WTC11 (cell line): ENCODE measurements around the gene SLC25A6. TPM values are rescaled to one million over a fixed set of nuclear protein-coding genes. Genes with fewer than 3 reads are reported as not detected.

Experiments used
- ATAC-seq: fragments of 200-7000 bp; cut with Tn5 transposase; 2 replicates; pipeline ENCODE4 v1.10.0; 2021; ENCODE audit warnings: mild to moderate bottlenecking, moderate library complexity
- CTCF ChIA-PET: fragments of 300-600 bp; sonication (Branson Sonifier 250); formaldehyde crosslinking; loops from one replicate; lab custom pipeline; 2021; ENCODE audit warnings: antibody characterized with exemption; lab: Charles Lee
- POLR2A ChIA-PET: fragments of 350-600 bp; sonication (Branson Sonifier 250); formaldehyde crosslinking; loops from one replicate; lab custom pipeline; 2021; ENCODE audit warnings: antibody characterized with exemption; lab: Charles Lee
- DNase-seq: peaks from one replicate; pipeline ENCODE4 v3.0.0; 2021; ENCODE audit warnings: low spot score
- H3K27ac Mint-ChIP-seq: 2 replicates; pipeline ENCODE4 v1.8.0; 2021; ENCODE audit warnings: mixed read lengths
- H3K27me3 Mint-ChIP-seq: 2 replicates; pipeline ENCODE4 v1.8.0; 2021; ENCODE audit warnings: low read depth, mild to moderate bottlenecking, moderate library complexity, mixed read lengths
- H3K36me3 Mint-ChIP-seq: 2 replicates; pipeline ENCODE4 v1.8.0; 2021; ENCODE audit warnings: mixed read lengths
- H3K4me1 Mint-ChIP-seq: 2 replicates; pipeline ENCODE4 v1.8.0; 2022; ENCODE audit warnings: mixed read lengths
- H3K4me3 Mint-ChIP-seq: 2 replicates; pipeline ENCODE4 v1.8.0; 2021; ENCODE audit warnings: mild to moderate bottlenecking, moderate library complexity, mixed read lengths
- H3K9me3 Mint-ChIP-seq: 2 replicates; pipeline ENCODE4 v1.8.0; 2021; ENCODE audit warnings: mixed read lengths
- EMX1 ChIP-seq: fragments of 250-450 bp; sonication (Bioruptor Pico); IDR thresholded peaks from 2 replicates; pipeline ENCODE4 v1.8.0; 2021; ENCODE audit warnings: mild to moderate bottlenecking
- HMGA2 ChIP-seq: fragments of 250-450 bp; sonication (Bioruptor Pico); IDR thresholded peaks from 2 replicates; pipeline ENCODE4 v1.4.0; 2021; ENCODE audit warnings: mild to moderate bottlenecking, moderate library complexity
- IRF2 ChIP-seq: sonication (generic); formaldehyde crosslinking; IDR thresholded peaks from 2 replicates; pipeline ENCODE4 v1.8.0; 2022; ENCODE audit warnings: low read depth, missing genetic modification reagents, borderline replicate concordance
- JAZF1 ChIP-seq: fragments of 250-450 bp; sonication (Bioruptor Pico); IDR thresholded peaks from 2 replicates; pipeline ENCODE4 v1.9.0; 2021; ENCODE audit warnings: moderate library complexity, mild to moderate bottlenecking, inconsistent platforms
- JUN ChIP-seq: sonication (generic); formaldehyde crosslinking; IDR thresholded peaks from 2 replicates; pipeline ENCODE4 v1.8.0; 2023; ENCODE audit warnings: mild to moderate bottlenecking, missing genetic modification reagents
- RORB ChIP-seq: fragments of 250-450 bp; sonication (Bioruptor Pico); IDR thresholded peaks from 2 replicates; pipeline ENCODE4 v1.9.0; 2021; ENCODE audit warnings: mild to moderate bottlenecking
- SMAD3 ChIP-seq: sonication (generic); formaldehyde crosslinking; IDR thresholded peaks from 2 replicates; pipeline ENCODE4 v1.8.0; 2022; ENCODE audit warnings: missing genetic modification reagents, mild to moderate bottlenecking, borderline replicate concordance
- TCF7 ChIP-seq: sonication (generic); formaldehyde crosslinking; IDR thresholded peaks from 2 replicates; pipeline ENCODE4 v1.8.0; 2022; ENCODE audit warnings: mild to moderate bottlenecking, low read depth, missing genetic modification reagents, moderate library complexity
- ZNF138 ChIP-seq: sonication (generic); formaldehyde crosslinking; conservative IDR thresholded peaks from 2 replicates; pipeline ENCODE4 v1.8.1; 2022; ENCODE audit warnings: mild to moderate bottlenecking, moderate library complexity, missing genetic modification reagents
- ZNF219 ChIP-seq: sonication (generic); formaldehyde crosslinking; IDR thresholded peaks from 2 replicates; pipeline ENCODE4 v1.8.0; 2023; ENCODE audit warnings: missing genetic modification reagents, mild to moderate bottlenecking, borderline replicate concordance
- total RNA-seq: library from RNA; stranded (reverse); gene quantifications from 3 replicates; pipeline ENCODE4 v1.2.3, GENCODE V29; 2021
- TF ChIP-seq, protein P1 (sequence below): sonication (generic); formaldehyde crosslinking; IDR thresholded peaks from 2 replicates; pipeline ENCODE4 v1.8.1; 2022; ENCODE audit warnings: low read depth, mild to moderate bottlenecking, moderate library complexity, missing genetic modification reagents, borderline replicate concordance
- TF ChIP-seq, protein P2 (sequence below): fragments of 250-450 bp; sonication (Bioruptor Pico); IDR thresholded peaks from 2 replicates; pipeline ENCODE4 v2.1.2; 2022; ENCODE audit warnings: mild to moderate bottlenecking, moderate library complexity
- TF ChIP-seq, protein P3 (sequence below): fragments of 250-450 bp; sonication (Bioruptor Pico); IDR thresholded peaks from 2 replicates; pipeline ENCODE4 v1.9.0; 2021; ENCODE audit warnings: mild to moderate bottlenecking, borderline replicate concordance
- TF ChIP-seq, protein P4 (sequence below): sonication (generic); formaldehyde crosslinking; IDR thresholded peaks from 2 replicates; pipeline ENCODE4 v1.8.0; 2022; ENCODE audit warnings: mild to moderate bottlenecking, missing genetic modification reagents
- TF ChIP-seq, protein P5 (sequence below): sonication (generic); formaldehyde crosslinking; IDR thresholded peaks from 2 replicates; pipeline ENCODE4 v1.8.0; 2023; ENCODE audit warnings: missing genetic modification reagents

SLC25A6 gene
- total RNA-seq, 1 experiment from 2014 or later: 627 TPM

DNA sequence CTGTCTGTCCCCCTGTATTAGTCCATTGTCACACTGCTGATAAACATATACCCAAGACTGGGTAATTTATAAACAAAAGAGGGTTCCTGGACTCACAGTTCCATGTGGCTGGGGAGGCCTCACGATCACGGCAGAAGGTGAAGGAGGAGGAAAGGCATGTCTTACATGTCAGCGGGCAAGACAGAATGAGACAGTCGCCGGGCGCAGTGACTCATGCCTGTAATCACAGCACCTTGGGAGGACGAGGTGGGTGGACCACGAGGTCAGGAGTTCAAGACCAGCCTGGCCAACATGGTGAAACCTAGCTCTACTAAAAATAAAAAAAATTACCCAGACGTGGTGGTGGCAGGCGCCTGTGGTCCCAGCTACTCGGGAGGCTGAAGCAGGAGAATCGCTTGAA lies 30.6 kb downstream of the SLC25A6 start:
- ATAC-seq (no peak), DNase-seq (no peak)
- Mint-ChIP-seq H3K4me3 (no peak overlapping the region), H3K9me3 (0 out of 2 replicates have a peak, but pooled peaks cover 3% of the 10 kb centered on the region), H3K4me1 (peaks cover 12% of the 10 kb centered on the region), H3K27me3 (no peaks in the 10 kb centered on the region), H3K27ac (no peak overlapping the region), H3K36me3 (peaks cover 33% of the 10 kb centered on the region)
- ChIA-PET CTCF (no interaction called here), POLR2A (no interaction called here)
- TF ChIP-seq, protein P1, sequence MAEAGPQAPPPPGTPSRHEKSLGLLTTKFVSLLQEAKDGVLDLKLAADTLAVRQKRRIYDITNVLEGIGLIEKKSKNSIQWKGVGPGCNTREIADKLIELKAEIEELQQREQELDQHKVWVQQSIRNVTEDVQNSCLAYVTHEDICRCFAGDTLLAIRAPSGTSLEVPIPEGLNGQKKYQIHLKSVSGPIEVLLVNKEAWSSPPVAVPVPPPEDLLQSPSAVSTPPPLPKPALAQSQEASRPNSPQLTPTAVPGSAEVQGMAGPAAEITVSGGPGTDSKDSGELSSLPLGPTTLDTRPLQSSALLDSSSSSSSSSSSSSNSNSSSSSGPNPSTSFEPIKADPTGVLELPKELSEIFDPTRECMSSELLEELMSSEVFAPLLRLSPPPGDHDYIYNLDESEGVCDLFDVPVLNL (CRISPR knock-in tag): no peak
- TF ChIP-seq TCF7 (CRISPR knock-in tag) (no peak), HMGA2 (CRISPR knock-in tag) (no peak), RORB (no peak), JAZF1 (CRISPR knock-in tag) (no peak), ZNF219 (no peak), ZNF138 (CRISPR knock-in tag) (no peak), EMX1 (CRISPR knock-in tag) (no peak), IRF2 (CRISPR knock-in tag) (no peak), JUN (CRISPR knock-in tag) (no peak)
- TF ChIP-seq, protein P2, sequence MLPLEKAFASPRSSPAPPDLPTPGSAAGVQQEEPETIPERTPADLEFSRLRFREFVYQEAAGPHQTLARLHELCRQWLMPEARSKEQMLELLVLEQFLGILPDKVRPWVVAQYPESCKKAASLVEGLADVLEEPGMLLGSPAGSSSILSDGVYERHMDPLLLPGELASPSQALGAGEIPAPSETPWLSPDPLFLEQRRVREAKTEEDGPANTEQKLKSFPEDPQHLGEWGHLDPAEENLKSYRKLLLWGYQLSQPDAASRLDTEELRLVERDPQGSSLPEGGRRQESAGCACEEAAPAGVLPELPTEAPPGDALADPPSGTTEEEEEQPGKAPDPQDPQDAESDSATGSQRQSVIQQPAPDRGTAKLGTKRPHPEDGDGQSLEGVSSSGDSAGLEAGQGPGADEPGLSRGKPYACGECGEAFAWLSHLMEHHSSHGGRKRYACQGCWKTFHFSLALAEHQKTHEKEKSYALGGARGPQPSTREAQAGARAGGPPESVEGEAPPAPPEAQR (CRISPR knock-in tag): no peak

DNA sequence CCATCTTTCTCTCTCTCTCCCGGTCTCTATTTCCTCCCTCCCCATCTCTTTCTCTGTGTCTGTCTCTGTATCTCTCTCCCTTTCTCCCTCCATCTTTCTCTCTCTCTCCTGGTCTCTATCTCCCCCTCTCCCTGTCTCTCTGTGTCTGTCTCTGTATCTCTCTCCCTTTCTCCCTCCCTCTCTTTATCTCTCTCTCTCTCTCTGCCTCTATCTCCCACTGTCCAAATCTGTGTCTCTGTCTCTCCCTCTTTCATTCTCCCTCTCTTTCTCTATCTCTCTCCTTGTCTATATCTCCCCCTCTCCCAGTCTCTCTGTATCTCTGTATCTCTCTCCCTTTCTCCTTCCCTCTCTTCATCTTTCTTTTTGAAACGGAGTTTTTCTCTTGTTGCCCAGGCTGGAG lies 31.7 kb downstream of the SLC25A6 start:
- Mint-ChIP-seq H3K4me1 (peaks cover 21% of the 10 kb centered on the region), H3K27ac (no peak overlapping the region), H3K9me3 (0 out of 2 replicates have a peak, but pooled peaks cover 3% of the 10 kb centered on the region), H3K4me3 (no peak overlapping the region), H3K27me3 (no peaks in the 10 kb centered on the region), H3K36me3 (peaks cover 33% of the 10 kb centered on the region)
- ATAC-seq (no peak), DNase-seq (no peak)
- TF ChIP-seq RORB: no peak
- TF ChIP-seq, protein P3, sequence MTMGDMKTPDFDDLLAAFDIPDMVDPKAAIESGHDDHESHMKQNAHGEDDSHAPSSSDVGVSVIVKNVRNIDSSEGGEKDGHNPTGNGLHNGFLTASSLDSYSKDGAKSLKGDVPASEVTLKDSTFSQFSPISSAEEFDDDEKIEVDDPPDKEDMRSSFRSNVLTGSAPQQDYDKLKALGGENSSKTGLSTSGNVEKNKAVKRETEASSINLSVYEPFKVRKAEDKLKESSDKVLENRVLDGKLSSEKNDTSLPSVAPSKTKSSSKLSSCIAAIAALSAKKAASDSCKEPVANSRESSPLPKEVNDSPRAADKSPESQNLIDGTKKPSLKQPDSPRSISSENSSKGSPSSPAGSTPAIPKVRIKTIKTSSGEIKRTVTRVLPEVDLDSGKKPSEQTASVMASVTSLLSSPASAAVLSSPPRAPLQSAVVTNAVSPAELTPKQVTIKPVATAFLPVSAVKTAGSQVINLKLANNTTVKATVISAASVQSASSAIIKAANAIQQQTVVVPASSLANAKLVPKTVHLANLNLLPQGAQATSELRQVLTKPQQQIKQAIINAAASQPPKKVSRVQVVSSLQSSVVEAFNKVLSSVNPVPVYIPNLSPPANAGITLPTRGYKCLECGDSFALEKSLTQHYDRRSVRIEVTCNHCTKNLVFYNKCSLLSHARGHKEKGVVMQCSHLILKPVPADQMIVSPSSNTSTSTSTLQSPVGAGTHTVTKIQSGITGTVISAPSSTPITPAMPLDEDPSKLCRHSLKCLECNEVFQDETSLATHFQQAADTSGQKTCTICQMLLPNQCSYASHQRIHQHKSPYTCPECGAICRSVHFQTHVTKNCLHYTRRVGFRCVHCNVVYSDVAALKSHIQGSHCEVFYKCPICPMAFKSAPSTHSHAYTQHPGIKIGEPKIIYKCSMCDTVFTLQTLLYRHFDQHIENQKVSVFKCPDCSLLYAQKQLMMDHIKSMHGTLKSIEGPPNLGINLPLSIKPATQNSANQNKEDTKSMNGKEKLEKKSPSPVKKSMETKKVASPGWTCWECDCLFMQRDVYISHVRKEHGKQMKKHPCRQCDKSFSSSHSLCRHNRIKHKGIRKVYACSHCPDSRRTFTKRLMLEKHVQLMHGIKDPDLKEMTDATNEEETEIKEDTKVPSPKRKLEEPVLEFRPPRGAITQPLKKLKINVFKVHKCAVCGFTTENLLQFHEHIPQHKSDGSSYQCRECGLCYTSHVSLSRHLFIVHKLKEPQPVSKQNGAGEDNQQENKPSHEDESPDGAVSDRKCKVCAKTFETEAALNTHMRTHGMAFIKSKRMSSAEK (CRISPR knock-in tag): no peak
- TF ChIP-seq, protein P4, sequence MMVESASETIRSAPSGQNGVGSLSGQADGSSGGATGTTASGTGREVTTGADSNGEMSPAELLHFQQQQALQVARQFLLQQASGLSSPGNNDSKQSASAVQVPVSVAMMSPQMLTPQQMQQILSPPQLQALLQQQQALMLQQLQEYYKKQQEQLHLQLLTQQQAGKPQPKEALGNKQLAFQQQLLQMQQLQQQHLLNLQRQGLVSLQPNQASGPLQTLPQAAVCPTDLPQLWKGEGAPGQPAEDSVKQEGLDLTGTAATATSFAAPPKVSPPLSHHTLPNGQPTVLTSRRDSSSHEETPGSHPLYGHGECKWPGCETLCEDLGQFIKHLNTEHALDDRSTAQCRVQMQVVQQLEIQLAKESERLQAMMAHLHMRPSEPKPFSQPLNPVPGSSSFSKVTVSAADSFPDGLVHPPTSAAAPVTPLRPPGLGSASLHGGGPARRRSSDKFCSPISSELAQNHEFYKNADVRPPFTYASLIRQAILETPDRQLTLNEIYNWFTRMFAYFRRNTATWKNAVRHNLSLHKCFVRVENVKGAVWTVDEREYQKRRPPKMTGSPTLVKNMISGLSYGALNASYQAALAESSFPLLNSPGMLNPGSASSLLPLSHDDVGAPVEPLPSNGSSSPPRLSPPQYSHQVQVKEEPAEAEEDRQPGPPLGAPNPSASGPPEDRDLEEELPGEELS (CRISPR knock-in tag): no peak
- no peak for TF ChIP-seq ZNF219
- TF ChIP-seq, protein P1 (CRISPR knock-in tag): no peak
- TF ChIP-seq, protein P5, sequence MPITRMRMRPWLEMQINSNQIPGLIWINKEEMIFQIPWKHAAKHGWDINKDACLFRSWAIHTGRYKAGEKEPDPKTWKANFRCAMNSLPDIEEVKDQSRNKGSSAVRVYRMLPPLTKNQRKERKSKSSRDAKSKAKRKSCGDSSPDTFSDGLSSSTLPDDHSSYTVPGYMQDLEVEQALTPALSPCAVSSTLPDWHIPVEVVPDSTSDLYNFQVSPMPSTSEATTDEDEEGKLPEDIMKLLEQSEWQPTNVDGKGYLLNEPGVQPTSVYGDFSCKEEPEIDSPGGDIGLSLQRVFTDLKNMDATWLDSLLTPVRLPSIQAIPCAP (CRISPR knock-in tag): no peak
- TF ChIP-seq SMAD3 (CRISPR knock-in tag): no peak
- ChIA-PET CTCF (no interaction called here), POLR2A (no interaction called here)
